GM12878 (cell line): ENCODE data around the gene REPIN1. TPM values are rescaled to one million over a fixed set of nuclear protein-coding genes. Genes with fewer than 3 reads are reported as not detected.

Experiments
- ATAC-seq: fragments of 200-7000 bp; cut with Tn5 transposase; 3 replicates; pipeline ENCODE4 v1.9.1; 2020; ENCODE audit warnings: mild to moderate bottlenecking, moderate library complexity
- BruUV-seq: library from RNA; stranded (reverse); fragments of 400-500 nt; replicated peaks from 2 replicates; lab custom pipeline; 2021; lab: Mats Ljungman, UMichigan
- CTCF ChIA-PET: fragments of 300-600 bp; sonication (Branson Sonifier 250); formaldehyde crosslinking; extraction: SDS; loops from one replicate; lab custom pipeline; 2021; ENCODE audit warnings: inconsistent platforms; lab: Yijun Ruan, JAX
- POLR2A ChIA-PET: fragments of 350-600 bp; formaldehyde crosslinking; extraction: SDS; loops from one replicate; lab custom pipeline; 2021; ENCODE audit warnings: inconsistent platforms; lab: Charles Lee
- RAD21 ChIA-PET: fragments of 300-600 bp; sonication (Branson Sonifier 250); formaldehyde crosslinking; loops from one replicate; lab custom pipeline; 2023; ENCODE audit warnings: antibody characterized with exemption; ENCODE audit not compliant: unreplicated experiment; lab: Charles Lee
- SMC1A ChIA-PET: fragments of 300-600 bp; sonication (Branson Sonifier 250); formaldehyde crosslinking; loops from one replicate; lab custom pipeline; 2023; ENCODE audit not compliant: unreplicated experiment, uncharacterized antibody; lab: Charles Lee
- DNase-seq: peaks from one replicate; pipeline ENCODE4 v3.0.0-alpha.2; 2011; ENCODE audit warnings: low read depth, low spot score
- FAIRE-seq: peaks from 3 replicates; lab custom pipeline; 2011; peaks lifted over from hg19 to GRCh38; lab: Jason Lieb, UNC
- H2AFZ ChIP-seq: 2 replicates; pipeline ENCODE4 v1.6.0; 2011; ENCODE audit warnings: low read depth, low read length, control low read depth; ENCODE audit not compliant: control insufficient read depth
- H3K27ac ChIP-seq: 2 replicates; pipeline ENCODE4 v1.5.1; 2011; ENCODE audit warnings: control low read depth; ENCODE audit not compliant: control insufficient read depth, insufficient read depth
- H3K27me3 ChIP-seq, 2 experiments: replicated peaks in 1 of 2; 2 replicates each; pipeline versions ENCODE4 v1.6.0 to v1.6.1; 2011; ENCODE audit warnings: low read length in 1 of 2; ENCODE audit not compliant: control insufficient read depth in 2 of 2, insufficient read depth in 2 of 2
- H3K36me3 ChIP-seq, 2 experiments: 2 replicates each; pipeline ENCODE4 v1.5.1; 2011; ENCODE audit warnings: low read length in 1 of 2; ENCODE audit not compliant: control insufficient read depth in 2 of 2, insufficient read depth in 2 of 2
- H3K4me1 ChIP-seq: 2 replicates; pipeline ENCODE4 v1.6.1; 2011; ENCODE audit warnings: mild to moderate bottlenecking, low read length, moderate library complexity, mixed read lengths; ENCODE audit not compliant: control insufficient read depth, insufficient read depth
- H3K4me2 ChIP-seq: 2 replicates; pipeline ENCODE4 v1.6.0; 2011; ENCODE audit warnings: control low read depth; ENCODE audit not compliant: control insufficient read depth, insufficient read depth
- H3K4me3 ChIP-seq: fragments of 200-600 bp; sonication (generic); 2 replicates; pipeline ENCODE4 v1.5.1; 2016
- H3K79me2 ChIP-seq: 2 replicates; pipeline ENCODE4 v1.6.0; 2011; ENCODE audit warnings: low read length; ENCODE audit not compliant: control insufficient read depth, insufficient read depth
- H3K9ac ChIP-seq: 2 replicates; pipeline ENCODE4 v1.8.0; 2011; ENCODE audit warnings: low read length, control low read depth, mixed read lengths; ENCODE audit not compliant: control insufficient read depth, insufficient read depth
- H3K9me3 ChIP-seq: replicated peaks from 3 replicates; pipeline ENCODE4 v1.5.1; 2011; ENCODE audit warnings: mild to moderate bottlenecking, low read length; ENCODE audit not compliant: control insufficient read depth, insufficient read depth
- H4K20me1 ChIP-seq: 2 replicates; pipeline ENCODE4 v1.6.0; 2011; ENCODE audit not compliant: control insufficient read depth, insufficient read depth
- CBX3 ChIP-seq: fragments of 200-600 bp; sonication (generic); IDR thresholded peaks from 2 replicates; pipeline ENCODE4 v1.6.1; 2016; ENCODE audit warnings: low read depth, borderline replicate concordance
- CEBPB ChIP-seq, 2 experiments: fragments of 150-350 bp in 1 of 2; IDR thresholded peaks; 2 replicates each; pipeline ENCODE4 v1.6.1; 2012 to 2014; ENCODE audit warnings: low read depth in 2 of 2, low read length in 2 of 2, borderline replicate concordance in 1 of 2, inconsistent platforms in 1 of 2
- EGR1 ChIP-seq, 2 experiments: IDR thresholded peaks; 1 replicate in 1 of 2; 2 replicates in 1 of 2; pipeline ENCODE4 v1.6.1; 2011 to 2012; ENCODE audit warnings: low read depth in 2 of 2, low read length in 2 of 2, borderline replicate concordance in 1 of 2, mild to moderate bottlenecking in 1 of 2, moderate library complexity in 1 of 2
- IKZF1 ChIP-seq: fragments of 450-650 bp; conservative IDR thresholded peaks from 2 replicates; pipeline ENCODE4 v1.6.1; 2017; ENCODE audit warnings: antibody characterized with exemption, mild to moderate bottlenecking
- MXI1 ChIP-seq: fragments of 150-350 bp; IDR thresholded peaks from 2 replicates; pipeline ENCODE4 v1.6.1; 2011; ENCODE audit warnings: low read depth, mild to moderate bottlenecking, inconsistent platforms, low read length, improper control_type of control experiment
- MYC ChIP-seq: IDR thresholded peaks from 2 replicates; pipeline ENCODE4 v1.6.1; 2011; ENCODE audit warnings: mild to moderate bottlenecking, low read length, moderate library complexity, inconsistent platforms; ENCODE audit not compliant: insufficient read depth, insufficient replicate concordance, insufficient read length, severe bottlenecking
- NR2C1 ChIP-seq: fragments of 450-650 bp; IDR thresholded peaks from 2 replicates; pipeline ENCODE4 v1.6.1; 2017; ENCODE audit warnings: antibody characterized with exemption, mild to moderate bottlenecking, moderate library complexity
- RB1 ChIP-seq: fragments of 450-650 bp; formaldehyde crosslinking; IDR thresholded peaks from 2 replicates; pipeline ENCODE4 v1.6.1; 2017; ENCODE audit warnings: mild to moderate bottlenecking, borderline replicate concordance
- TCF12 ChIP-seq: IDR thresholded peaks from 2 replicates; pipeline ENCODE4 v1.6.1; 2011; ENCODE audit warnings: low read depth, mild to moderate bottlenecking, low read length
- ZNF274 ChIP-seq: IDR thresholded peaks from one replicate; pipeline ENCODE4 v1.8.0; 2011; ENCODE audit not compliant: insufficient read length, insufficient read depth
- WGBS: methylation state at CpG from one replicate; pipeline ENCODE4 v1.1.6; 2016; ENCODE audit warnings: low lambda C conversion rate; ENCODE audit not compliant: insufficient replicate concordance, insufficient coverage; ENCODE audit errors: missing lambda C conversion rate; 5-methylcytosine and 5-hydroxymethylcytosine counted together
- in situ Hi-C: fragments of 300-500 bp; cut with MboI; formaldehyde crosslinking; loops from 9 replicates; pipeline ENCODE4 v1.14.3; 2018; ENCODE audit warnings: mixed read lengths
- intact Hi-C: fragments of 100-400 bp; cut with micrococcal nuclease; formaldehyde crosslinking; loops from one replicate; pipeline ENCODE4 v1.14.2; 2022; ENCODE audit not compliant: unreplicated experiment
- polyA plus RNA-seq, 11 experiments: library from polyadenylated mRNA; depleted of rRNA in 4 of 11; unstranded in 6 of 11; stranded (reverse) in 5 of 11; fragments of >200 nt; fragmentation: Nextera tagmentation in 4 of 11; fragmentation: Illumina TruSeq in 1 of 11; extraction: Ambion mirVana in 4 of 11; extraction: Trizol in 1 of 11; gene quantifications; 1 replicate in 1 of 11; 2 replicates in 10 of 11; pipeline versions ENCODE4 v1.2.1 to v1.2.3, GENCODE V29; 2011 to 2016; ENCODE audit warnings: inconsistent platforms in 2 of 11, missing spikeins in 2 of 11, low read depth in 1 of 11
- total RNA-seq, 4 experiments: library from RNA; depleted of rRNA in 3 of 4; stranded (reverse); fragments of >200 nt in 3 of 4; fragmentation: Illumina TruSeq in 1 of 4; extraction: Trizol in 1 of 4; gene quantifications; 2 replicates each; pipeline versions ENCODE4 v1.2.1 to v1.2.3, GENCODE V29; 2013 to 2021
- TF ChIP-seq, protein P1 (sequence below): fragments of 450-650 bp; IDR thresholded peaks from 2 replicates; pipeline ENCODE4 v1.6.1; 2016; ENCODE audit warnings: mild to moderate bottlenecking
- TF ChIP-seq, protein P2 (sequence below): fragments of 450-650 bp; IDR thresholded peaks from 2 replicates; pipeline ENCODE4 v1.6.1; 2016; ENCODE audit warnings: mild to moderate bottlenecking, moderate library complexity, borderline replicate concordance
- TF ChIP-seq, protein P3 (sequence below): fragments of 450-650 bp; IDR thresholded peaks from 2 replicates; pipeline ENCODE4 v1.6.1; 2017; ENCODE audit warnings: mild to moderate bottlenecking
- TF ChIP-seq, protein P4 (sequence below): fragments of 450-650 bp; IDR thresholded peaks from 2 replicates; pipeline ENCODE4 v1.6.1; 2016; ENCODE audit warnings: mild to moderate bottlenecking

The REPIN1 gene
- total and polyA plus RNA-seq, 10 of the 15 experiments (the other 5 are each of a cell fraction or from before 2014, with no cell fraction given), result 5.1 to 172 (median 76.9) TPM

DNA sequence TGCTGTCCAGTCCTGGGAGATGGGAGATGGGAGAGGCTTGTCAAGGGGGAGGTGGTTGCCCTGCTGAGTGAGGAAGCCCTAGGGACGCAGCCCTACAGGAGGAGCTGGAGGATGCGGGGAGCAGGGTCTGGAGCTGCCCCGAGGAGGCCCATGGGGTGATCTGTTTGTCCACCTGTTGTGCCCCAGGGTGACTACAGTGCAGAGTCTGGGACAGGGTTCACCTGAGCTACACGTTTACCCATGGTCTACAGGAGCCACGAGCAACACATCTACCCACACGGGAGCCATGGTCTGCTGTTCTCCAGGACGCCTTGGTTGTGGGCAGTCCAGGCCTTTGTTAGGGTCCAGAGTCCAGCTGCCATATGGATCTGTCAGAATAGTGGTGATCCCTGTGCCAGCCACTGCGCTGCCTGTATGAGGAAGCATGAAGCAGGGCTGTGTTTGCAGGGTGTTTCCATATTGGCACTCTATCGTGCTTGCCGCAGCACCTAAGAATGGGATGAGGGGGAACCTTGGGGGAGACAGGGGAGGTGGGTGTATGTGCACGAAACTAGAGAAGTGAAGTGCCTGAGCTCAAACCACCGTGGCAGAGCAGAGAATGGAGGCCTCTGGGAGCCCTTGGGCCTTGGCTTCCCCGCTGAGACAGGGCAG lies 34.2 kb downstream of the REPIN1 start:
- CTCF ChIA-PET, result interaction anchor here (0.8 to 11.6 kb wide), 7 partner anchors 10 to 117 kb away, joined by 3 to 72 read pairs (median 3); partner anchors contain the start of gene REPIN1
- TF ChIP-seq CEBPB (IDR thresholded peaks at IDR 0.05; ENCODE audit: borderline replicate concordance in 1 of 2, low read depth in 2 of 2, low read length in 2 of 2), result no peak
- no peak for TF ChIP-seq IKZF1
- TF ChIP-seq, protein P1, sequence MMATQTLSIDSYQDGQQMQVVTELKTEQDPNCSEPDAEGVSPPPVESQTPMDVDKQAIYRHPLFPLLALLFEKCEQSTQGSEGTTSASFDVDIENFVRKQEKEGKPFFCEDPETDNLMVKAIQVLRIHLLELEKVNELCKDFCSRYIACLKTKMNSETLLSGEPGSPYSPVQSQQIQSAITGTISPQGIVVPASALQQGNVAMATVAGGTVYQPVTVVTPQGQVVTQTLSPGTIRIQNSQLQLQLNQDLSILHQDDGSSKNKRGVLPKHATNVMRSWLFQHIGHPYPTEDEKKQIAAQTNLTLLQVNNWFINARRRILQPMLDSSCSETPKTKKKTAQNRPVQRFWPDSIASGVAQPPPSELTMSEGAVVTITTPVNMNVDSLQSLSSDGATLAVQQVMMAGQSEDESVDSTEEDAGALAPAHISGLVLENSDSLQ, result no peak
- TF ChIP-seq RB1, result no peak
- TF ChIP-seq, protein P2, sequence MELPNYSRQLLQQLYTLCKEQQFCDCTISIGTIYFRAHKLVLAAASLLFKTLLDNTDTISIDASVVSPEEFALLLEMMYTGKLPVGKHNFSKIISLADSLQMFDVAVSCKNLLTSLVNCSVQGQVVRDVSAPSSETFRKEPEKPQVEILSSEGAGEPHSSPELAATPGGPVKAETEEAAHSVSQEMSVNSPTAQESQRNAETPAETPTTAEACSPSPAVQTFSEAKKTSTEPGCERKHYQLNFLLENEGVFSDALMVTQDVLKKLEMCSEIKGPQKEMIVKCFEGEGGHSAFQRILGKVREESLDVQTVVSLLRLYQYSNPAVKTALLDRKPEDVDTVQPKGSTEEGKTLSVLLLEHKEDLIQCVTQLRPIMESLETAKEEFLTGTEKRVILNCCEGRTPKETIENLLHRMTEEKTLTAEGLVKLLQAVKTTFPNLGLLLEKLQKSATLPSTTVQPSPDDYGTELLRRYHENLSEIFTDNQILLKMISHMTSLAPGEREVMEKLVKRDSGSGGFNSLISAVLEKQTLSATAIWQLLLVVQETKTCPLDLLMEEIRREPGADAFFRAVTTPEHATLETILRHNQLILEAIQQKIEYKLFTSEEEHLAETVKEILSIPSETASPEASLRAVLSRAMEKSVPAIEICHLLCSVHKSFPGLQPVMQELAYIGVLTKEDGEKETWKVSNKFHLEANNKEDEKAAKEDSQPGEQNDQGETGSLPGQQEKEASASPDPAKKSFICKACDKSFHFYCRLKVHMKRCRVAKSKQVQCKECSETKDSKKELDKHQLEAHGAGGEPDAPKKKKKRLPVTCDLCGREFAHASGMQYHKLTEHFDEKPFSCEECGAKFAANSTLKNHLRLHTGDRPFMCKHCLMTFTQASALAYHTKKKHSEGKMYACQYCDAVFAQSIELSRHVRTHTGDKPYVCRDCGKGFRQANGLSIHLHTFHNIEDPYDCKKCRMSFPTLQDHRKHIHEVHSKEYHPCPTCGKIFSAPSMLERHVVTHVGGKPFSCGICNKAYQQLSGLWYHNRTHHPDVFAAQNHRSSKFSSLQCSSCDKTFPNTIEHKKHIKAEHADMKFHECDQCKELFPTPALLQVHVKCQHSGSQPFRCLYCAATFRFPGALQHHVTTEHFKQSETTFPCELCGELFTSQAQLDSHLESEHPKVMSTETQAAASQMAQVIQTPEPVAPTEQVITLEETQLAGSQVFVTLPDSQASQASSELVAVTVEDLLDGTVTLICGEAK, result no peak
- no peak for TF ChIP-seq MXI1
- TF ChIP-seq CBX3, result no peak
- TF ChIP-seq NR2C1, result no peak
- no peak for TF ChIP-seq EGR1 (IDR thresholded peaks at IDR 0.05; ENCODE audit: borderline replicate concordance in 1 of 2, low read depth in 2 of 2, low read length in 2 of 2)
- TF ChIP-seq MYC, result no peak
- TF ChIP-seq, protein P3, sequence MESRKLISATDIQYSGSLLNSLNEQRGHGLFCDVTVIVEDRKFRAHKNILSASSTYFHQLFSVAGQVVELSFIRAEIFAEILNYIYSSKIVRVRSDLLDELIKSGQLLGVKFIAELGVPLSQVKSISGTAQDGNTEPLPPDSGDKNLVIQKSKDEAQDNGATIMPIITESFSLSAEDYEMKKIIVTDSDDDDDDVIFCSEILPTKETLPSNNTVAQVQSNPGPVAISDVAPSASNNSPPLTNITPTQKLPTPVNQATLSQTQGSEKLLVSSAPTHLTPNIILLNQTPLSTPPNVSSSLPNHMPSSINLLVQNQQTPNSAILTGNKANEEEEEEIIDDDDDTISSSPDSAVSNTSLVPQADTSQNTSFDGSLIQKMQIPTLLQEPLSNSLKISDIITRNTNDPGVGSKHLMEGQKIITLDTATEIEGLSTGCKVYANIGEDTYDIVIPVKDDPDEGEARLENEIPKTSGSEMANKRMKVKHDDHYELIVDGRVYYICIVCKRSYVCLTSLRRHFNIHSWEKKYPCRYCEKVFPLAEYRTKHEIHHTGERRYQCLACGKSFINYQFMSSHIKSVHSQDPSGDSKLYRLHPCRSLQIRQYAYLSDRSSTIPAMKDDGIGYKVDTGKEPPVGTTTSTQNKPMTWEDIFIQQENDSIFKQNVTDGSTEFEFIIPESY, result no peak
- TF ChIP-seq TCF12, result no peak
- no peak for TF ChIP-seq ZNF274
- TF ChIP-seq, protein P4, sequence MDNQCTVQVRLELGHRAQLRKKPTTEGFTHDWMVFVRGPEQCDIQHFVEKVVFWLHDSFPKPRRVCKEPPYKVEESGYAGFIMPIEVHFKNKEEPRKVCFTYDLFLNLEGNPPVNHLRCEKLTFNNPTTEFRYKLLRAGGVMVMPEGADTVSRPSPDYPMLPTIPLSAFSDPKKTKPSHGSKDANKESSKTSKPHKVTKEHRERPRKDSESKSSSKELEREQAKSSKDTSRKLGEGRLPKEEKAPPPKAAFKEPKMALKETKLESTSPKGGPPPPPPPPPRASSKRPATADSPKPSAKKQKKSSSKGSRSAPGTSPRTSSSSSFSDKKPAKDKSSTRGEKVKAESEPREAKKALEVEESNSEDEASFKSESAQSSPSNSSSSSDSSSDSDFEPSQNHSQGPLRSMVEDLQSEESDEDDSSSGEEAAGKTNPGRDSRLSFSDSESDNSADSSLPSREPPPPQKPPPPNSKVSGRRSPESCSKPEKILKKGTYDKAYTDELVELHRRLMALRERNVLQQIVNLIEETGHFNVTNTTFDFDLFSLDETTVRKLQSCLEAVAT, result no peak

More for the DNA sequence above, 34.2 kb downstream of the REPIN1 start:
- ChIA-PET RAD21 (interaction anchor here (0.7 to 1.9 kb wide), 3 partner anchors 17 to 33 kb away, joined by 3 to 10 read pairs (median 4); no protein-coding TSS in a partner anchor), POLR2A (interaction anchor here (0.9 to 2.5 kb wide), 5 partner anchors 22 to 33 kb away, joined by 3 to 12 read pairs (median 6); no protein-coding TSS in a partner anchor), SMC1A (interaction anchor here (0.9 to 7.4 kb wide), 8 partner anchors 8 to 352 kb away, joined by 3 to 48 read pairs (median 5); no protein-coding TSS in a partner anchor)
- Histone ChIP-seq H3K79me2 (peaks cover 4% of the 10 kb centered on the region), H3K4me2 (no peak overlapping the region), H2AFZ (no peak overlapping the region), H3K27ac (no peak overlapping the region), H3K4me3 (no peak overlapping the region), H3K9me3 (no peaks in the 10 kb centered on the region), H3K4me1 (peaks cover 53% of the 10 kb centered on the region), H4K20me1 (no peaks in the 10 kb centered on the region), H3K27me3 (no peaks in the 10 kb centered on the region), H3K36me3 (peaks cover 0 to 8% of the 10 kb centered on the region in 2 experiments; a peak in 3 of 4 replicates), H3K9ac (no peak overlapping the region)
- in situ Hi-C loops, result loop anchor here (25.0 kb wide), 1 partner anchor 340 kb away; no protein-coding TSS in a partner anchor
- no peak for DNase-seq
- no peak for FAIRE-seq
- no peak for ATAC-seq
- no TSS peak for BruUV-seq
- intact Hi-C loops, result no loop called here
- WGBS, result 88% methylated on average over 13 of the region's 13 CpGs
